ENCODE data around the gene CNNM3. TPM values are rescaled to one million over a fixed set of nuclear protein-coding genes. Genes with fewer than 3 reads are reported as not detected.
"Not testable (repeated sequence)": the region's sequence is repeated elsewhere in the genome, so short reads cannot be mapped to it uniquely, and the experiment has no call there.

Gene CNNM3
- total RNA-seq, 1 donor from 2014 or later = 6.1 TPM

DNA sequence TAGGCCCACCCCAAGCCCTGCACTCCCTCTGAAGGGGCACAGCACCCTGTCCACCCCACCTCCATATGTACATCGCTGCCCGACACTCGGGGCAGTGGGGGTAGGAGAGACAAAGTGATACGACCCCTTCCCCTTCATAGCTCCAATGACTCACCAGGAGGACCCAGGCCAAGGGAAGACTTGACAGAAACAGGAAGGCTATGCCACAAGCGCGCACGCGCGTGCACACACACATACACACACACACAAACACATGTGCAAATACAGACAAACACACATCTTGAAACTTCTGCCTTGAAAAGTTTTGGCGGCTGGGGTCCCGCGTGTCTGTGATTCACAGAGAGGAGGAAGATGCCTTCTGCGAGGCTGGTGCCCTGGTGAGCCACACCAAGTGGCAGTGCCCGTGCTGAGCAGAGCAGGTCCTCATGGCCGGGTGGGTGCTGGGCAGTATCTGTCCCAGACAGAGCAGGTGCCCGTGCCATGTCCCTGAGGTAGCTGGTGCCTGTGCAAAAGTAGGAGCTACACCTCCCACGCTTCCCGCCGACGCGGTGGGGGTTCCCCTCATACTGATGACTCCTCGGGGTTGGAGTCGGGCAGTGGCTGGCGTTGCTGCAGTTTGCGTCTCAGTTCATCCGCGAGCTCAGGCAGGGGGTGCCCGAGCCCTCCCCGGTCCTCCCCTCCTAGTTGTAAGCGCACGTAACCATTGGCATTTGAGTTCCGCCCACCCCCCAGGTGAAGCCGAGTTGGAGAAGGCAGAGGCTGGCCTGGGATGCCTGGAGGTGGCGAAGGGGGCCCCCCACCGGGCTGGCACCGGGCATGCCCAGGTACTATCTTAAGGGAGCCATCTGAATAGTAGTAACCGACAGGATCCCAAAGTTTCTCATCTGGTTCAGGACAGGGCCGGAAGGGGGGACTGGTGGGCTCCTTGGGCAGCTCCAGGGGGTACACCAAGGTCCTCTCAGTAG, 44.3 kb downstream of the CNNM3 start:
- H3K36me3 ChIP-seq (ENCODE audit: control insufficient read depth, insufficient read depth, low read length) = peaks cover 23% of the 10 kb centered on the region
- FAIRE-seq = no peak

DNA sequence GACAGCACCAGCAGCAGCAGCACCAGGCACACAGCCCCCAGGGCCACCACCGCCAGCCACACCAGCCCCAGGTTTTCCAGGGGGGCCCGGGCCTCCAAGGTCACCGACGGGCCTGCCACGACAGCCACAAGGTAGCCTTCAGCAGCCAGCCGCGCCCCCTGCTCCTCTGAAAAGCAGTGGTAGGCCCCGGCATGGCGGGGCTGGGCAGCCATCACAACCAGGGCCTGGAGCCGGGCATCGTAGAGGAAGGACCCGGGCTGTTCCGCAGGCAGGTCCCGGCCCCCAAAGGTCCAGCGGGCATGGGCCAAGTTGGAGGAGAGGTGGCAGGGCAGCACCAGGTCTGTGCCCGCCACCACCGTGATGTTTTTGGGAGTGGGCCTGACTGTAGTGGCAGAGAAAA, 45.0 kb downstream of the CNNM3 start:
- no peak for DNase-seq (ENCODE audit: low read depth)
- TF ChIP-seq, protein P1, sequence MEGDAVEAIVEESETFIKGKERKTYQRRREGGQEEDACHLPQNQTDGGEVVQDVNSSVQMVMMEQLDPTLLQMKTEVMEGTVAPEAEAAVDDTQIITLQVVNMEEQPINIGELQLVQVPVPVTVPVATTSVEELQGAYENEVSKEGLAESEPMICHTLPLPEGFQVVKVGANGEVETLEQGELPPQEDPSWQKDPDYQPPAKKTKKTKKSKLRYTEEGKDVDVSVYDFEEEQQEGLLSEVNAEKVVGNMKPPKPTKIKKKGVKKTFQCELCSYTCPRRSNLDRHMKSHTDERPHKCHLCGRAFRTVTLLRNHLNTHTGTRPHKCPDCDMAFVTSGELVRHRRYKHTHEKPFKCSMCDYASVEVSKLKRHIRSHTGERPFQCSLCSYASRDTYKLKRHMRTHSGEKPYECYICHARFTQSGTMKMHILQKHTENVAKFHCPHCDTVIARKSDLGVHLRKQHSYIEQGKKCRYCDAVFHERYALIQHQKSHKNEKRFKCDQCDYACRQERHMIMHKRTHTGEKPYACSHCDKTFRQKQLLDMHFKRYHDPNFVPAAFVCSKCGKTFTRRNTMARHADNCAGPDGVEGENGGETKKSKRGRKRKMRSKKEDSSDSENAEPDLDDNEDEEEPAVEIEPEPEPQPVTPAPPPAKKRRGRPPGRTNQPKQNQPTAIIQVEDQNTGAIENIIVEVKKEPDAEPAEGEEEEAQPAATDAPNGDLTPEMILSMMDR (IDR thresholded peaks at IDR 0.05; ENCODE audit: insufficient read depth, low read length, severe bottlenecking) = no peak
- no peak for FAIRE-seq
- no peaks in the 10 kb centered on the region for H3K27me3 ChIP-seq (ENCODE audit: control insufficient read depth, insufficient read depth, low read length)
- H3K4me3 ChIP-seq (ENCODE audit: low read depth, low read length) = no peak overlapping the region
- peaks cover 28% of the 10 kb centered on the region for H3K36me3 ChIP-seq (ENCODE audit: control insufficient read depth, insufficient read depth, low read length)

More for the DNA sequence above, 44.3 kb downstream of the CNNM3 start:
- Histone ChIP-seq H3K27me3 (ENCODE audit: control insufficient read depth, insufficient read depth, low read length) (no peaks in the 10 kb centered on the region), H3K4me3 (ENCODE audit: low read depth, low read length) (no peak overlapping the region)
- no peak for DNase-seq (ENCODE audit: low read depth)
- TF ChIP-seq, protein P1 (IDR thresholded peaks at IDR 0.05; ENCODE audit: insufficient read depth, low read length, severe bottlenecking) = no peak

DNA sequence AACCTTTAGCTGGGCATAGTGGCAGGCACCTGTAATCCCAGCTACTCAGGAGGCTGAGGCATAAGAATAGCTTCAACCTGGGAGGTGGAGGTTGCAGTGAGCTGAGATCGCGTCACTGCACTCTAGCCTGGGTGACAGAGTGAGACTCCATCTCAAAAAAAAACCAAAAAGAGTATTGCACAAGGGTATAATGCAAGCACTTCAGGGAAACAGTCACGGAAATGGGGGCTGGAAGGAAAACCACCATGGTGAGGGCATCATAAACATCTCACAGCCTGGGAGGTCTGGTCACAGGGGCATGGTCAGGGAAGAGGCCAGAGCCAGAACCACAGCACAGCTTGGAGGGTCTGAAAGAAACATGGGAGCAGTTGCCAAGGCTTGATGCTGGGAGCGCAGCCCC, 47.0 kb downstream of the CNNM3 start:
- H3K36me3 ChIP-seq (ENCODE audit: control insufficient read depth, insufficient read depth, low read length) = peaks cover 32% of the 10 kb centered on the region
- FAIRE-seq; H3K27me3 ChIP-seq (ENCODE audit: control insufficient read depth, insufficient read depth, low read length); DNase-seq (ENCODE audit: low read depth); H3K4me3 ChIP-seq (ENCODE audit: low read depth, low read length): not testable (repeated sequence)

DNA sequence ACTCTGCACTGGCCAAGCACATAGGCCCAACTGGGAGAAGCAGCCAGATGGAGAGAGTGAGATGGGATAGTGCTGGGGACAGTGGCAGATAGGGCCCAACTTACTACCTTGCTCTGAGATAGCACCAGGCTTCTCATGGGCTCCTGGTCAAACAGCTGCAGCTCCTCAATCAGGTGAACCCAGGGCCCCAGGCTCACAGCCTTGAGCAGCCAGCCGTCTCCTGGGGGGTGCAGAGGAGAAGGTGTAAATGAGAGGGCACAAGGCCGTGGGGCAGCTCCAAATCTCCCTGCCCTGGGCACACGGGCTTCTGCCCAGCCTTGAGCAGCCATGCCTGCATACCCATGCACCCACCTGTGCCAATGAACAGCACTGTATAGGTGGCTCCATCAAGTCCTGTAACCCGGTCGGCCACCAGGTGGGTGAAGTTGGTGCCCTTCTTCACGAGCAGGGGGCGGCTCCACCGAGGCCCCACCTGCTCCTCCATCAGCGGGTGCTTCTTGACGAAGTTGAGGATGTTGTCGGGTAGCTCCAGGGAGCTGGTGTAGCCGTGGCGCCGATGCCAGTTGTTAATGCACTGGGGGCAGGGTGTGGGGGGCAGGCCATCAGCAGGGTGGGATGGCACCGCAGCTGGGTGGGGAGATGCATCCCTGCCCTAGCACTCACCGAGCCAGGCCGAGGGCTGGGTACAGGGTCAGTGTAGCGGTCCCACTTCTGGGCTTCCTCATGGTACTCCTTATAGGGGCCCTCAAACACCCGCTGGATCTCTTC, 47.7 kb downstream of the CNNM3 start:
- Histone ChIP-seq H3K27me3 (ENCODE audit: control insufficient read depth, insufficient read depth, low read length) (no peaks in the 10 kb centered on the region), H3K36me3 (ENCODE audit: control insufficient read depth, insufficient read depth, low read length) (peaks cover 32% of the 10 kb centered on the region), H3K4me3 (ENCODE audit: low read depth, low read length) (no peak overlapping the region)
- DNase-seq (ENCODE audit: low read depth) = no peak
- TF ChIP-seq, protein P1 (IDR thresholded peaks at IDR 0.05; ENCODE audit: insufficient read depth, low read length, severe bottlenecking) = no peak
- FAIRE-seq = no peak

DNA sequence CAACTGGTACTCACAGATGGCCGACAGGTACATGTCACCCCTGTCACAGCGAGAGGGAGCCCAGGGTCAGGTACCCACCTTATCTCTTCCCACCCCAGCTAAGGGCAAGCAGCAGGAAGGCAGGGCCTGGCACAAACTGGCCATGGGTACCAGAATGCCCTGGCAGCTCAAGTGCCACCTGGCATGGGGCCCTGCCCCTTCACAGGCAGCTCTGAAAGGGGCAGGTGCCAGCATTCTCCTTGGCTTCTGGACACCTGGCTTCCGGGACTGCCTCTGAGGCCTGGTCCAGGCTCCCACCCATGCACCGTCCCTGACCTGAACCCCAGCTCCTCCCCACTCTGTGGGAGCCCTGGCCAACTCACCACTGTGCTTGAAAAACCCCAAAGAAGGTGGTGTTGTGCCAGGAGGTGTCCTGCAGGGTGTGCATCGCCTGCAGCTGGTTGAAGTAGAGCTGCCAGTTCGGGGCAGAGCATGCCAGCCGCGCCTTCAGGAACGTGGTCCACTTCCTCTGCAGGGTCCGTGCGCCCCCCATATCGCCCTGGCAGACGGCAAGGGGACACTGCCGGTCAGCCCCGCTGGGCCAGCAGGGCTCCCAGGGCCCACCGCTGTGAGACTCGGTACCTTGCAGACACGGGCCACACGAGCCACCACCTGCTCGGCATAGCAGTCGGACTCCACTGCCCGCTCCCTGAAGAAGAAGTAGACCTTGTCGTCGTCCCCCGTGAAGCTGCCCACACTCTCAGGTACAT, 48.4 kb downstream of the CNNM3 start:
- FAIRE-seq (no peak), DNase-seq (ENCODE audit: low read depth) (no peak)
- H3K27me3 ChIP-seq (ENCODE audit: control insufficient read depth, insufficient read depth, low read length) = no peaks in the 10 kb centered on the region
- H3K36me3 ChIP-seq (ENCODE audit: control insufficient read depth, insufficient read depth, low read length) = peaks cover 32% of the 10 kb centered on the region
- no peak overlapping the region for H3K4me3 ChIP-seq (ENCODE audit: low read depth, low read length)
- TF ChIP-seq, protein P1 (IDR thresholded peaks at IDR 0.05; ENCODE audit: insufficient read depth, low read length, severe bottlenecking) = no peak
